GM23338 (cell line): Measurements from ENCODE around the gene MBD3L4. TPM values are rescaled to one million over a fixed set of nuclear protein-coding genes. Genes with fewer than 3 reads are reported as not detected.

Source experiments
- CREB1 ChIP-seq: fragments of 250-450 bp; sonication (Bioruptor Pico); IDR thresholded peaks from 2 replicates; pipeline ENCODE4 v1.5.0; 2020; ENCODE audit warnings: low read depth, mild to moderate bottlenecking, moderate library complexity
- ETS1 ChIP-seq: IDR thresholded peaks from 2 replicates; pipeline ENCODE4 v1.6.1; 2016; ENCODE audit warnings: antibody characterized with exemption
- EZH2phosphoT487 ChIP-seq: fragments of 200-600 bp; sonication (generic); IDR thresholded peaks from one replicate; pipeline ENCODE4 v1.8.1; 2018; ENCODE audit warnings: antibody characterized with exemption; ENCODE audit not compliant: unreplicated experiment
- NANOG ChIP-seq: IDR thresholded peaks from 2 replicates; pipeline ENCODE4 v1.6.1; 2016; ENCODE audit warnings: antibody characterized with exemption, borderline replicate concordance
- POLR2AphosphoS5 ChIP-seq: IDR thresholded peaks from 2 replicates; pipeline ENCODE4 v1.6.1; 2016; ENCODE audit warnings: antibody characterized with exemption, low read depth
- REST ChIP-seq: IDR thresholded peaks from one replicate; pipeline ENCODE4 v1.6.1; 2018; ENCODE audit warnings: antibody characterized with exemption; ENCODE audit not compliant: unreplicated experiment
- STAT1 ChIP-seq: IDR thresholded peaks from one replicate; pipeline ENCODE4 v1.6.1; 2016; ENCODE audit warnings: antibody characterized with exemption; ENCODE audit not compliant: unreplicated experiment
- ZNF331 ChIP-seq: fragments of 250-450 bp; sonication (Bioruptor Pico); IDR thresholded peaks from 2 replicates; pipeline ENCODE4 v1.5.0; 2020; ENCODE audit warnings: low read depth, mild to moderate bottlenecking, moderate library complexity
- ZNF462 ChIP-seq: fragments of 250-450 bp; sonication (Bioruptor Pico); IDR thresholded peaks from 2 replicates; pipeline ENCODE4 v1.5.0; 2020; ENCODE audit warnings: mild to moderate bottlenecking, moderate library complexity
- polyA plus RNA-seq: library from polyadenylated mRNA; unstranded; fragments of >200 nt; fragmentation: Nextera tagmentation; extraction: Ambion mirVana; gene quantifications from 2 replicates; pipeline ENCODE4 v1.2.1, GENCODE V29; 2016
- total RNA-seq: library from RNA; depleted of rRNA; stranded (reverse); fragments of >200 nt; shearing (Covaris generic); gene quantifications from 2 replicates; pipeline ENCODE4 v1.2.3, GENCODE V29; 2014

The MBD3L4 gene
- total and polyA plus RNA-seq, 2 experiments from 2014 or later = not detected

GRCh38 chr19:7006135-7006704 lies 33.8 kb downstream of the MBD3L4 start (continued):
- TF ChIP-seq ZNF462 (CRISPR knock-in tag) (no peak), POLR2AphosphoS5 (no peak), ETS1 (no peak), ZNF331 (CRISPR knock-in tag) (no peak), REST (no peak), STAT1 (no peak), EZH2phosphoT487 (no peak), CREB1 (CRISPR knock-in tag) (no peak), NANOG (no peak)
